ENCODE measurements around the gene MPPED2. TPM values are rescaled to one million over a fixed set of nuclear protein-coding genes. Genes with fewer than 3 reads are reported as not detected.

Gene MPPED2
- polyA plus RNA-seq, 1 donor from 2014 or later, result 0.65 TPM

DNA sequence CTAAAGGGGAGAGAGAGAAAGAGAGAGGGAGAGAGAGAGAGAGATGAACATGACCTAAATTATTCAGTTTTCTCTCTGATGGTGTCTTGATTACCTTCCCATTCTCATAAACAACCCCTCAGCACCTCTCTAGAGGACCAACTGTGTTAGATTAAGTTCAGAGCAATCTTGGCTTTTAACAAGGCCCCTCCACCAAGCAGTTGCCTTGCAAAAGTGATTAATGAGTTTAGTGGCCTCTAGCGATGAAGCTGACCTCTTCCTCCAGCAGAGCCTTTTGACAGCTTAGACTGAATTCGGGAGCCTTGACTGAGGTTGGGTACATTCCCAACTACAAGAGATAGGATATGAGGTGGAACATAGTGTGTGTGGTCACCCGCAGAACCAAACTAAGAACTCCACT is 197.2 kb downstream of the MPPED2 start:
- peak overlapping the region in 1 of 3 donors; percentile 11 for H3K27ac Mint-ChIP-seq

DNA sequence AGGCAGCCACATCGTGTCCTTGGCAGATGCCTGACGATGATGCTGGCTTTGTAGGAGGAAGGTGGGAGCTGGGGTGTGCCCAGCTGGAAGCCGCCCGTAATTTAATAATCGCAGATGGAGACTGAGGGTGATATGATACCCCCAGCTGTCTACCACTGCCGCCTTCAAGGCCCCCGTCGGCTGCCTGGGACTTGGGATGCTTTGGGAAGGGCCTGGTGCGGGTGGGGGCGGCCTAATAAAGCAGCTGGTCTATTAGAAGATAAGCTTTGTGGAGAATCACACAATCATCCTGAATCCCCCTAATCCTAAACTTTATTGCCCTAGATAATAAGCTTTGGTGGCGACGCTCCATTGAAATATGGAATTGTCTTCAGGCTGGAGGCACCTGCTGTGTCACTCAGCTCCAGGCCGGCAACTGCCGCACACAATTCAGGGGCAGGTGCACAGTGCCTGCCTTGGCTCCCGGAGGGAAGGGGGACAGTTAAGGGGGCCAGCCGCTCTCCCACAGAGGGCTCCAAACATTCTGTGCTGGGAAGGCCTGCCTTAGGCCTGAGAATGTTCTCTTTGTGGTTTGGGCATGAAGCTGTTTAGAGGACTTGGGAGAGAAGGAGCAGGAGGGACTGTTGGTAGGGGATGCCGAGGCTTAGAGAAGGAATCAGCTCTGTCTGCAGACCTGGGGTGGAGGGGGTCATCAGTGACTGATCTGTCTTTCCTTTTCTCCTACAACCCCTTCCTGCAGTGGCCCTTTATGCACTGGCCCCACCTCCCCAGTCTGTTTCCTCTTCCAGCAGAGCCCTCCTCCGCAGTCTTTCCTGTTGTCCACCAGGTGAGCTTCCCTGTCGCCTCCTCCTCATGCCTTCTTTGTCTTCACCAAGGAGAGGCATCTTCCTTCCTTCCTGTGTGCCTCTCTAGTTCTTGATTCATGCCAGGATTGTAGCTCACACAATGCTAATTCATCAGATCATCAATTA is 198.0 kb downstream of the MPPED2 start:
- Mint-ChIP-seq H3K27ac (peak overlapping the region in 1 of 3 donors; percentile 11), H3K4me1 (no peaks in the 10 kb centered on the region)

More for the DNA sequence above, 197.2 kb downstream of the MPPED2 start:
- no peaks in the 10 kb centered on the region for H3K36me3 Mint-ChIP-seq
- no peaks in the 10 kb centered on the region for H3K9me3 Mint-ChIP-seq
- no peak overlapping the region for H3K4me3 Mint-ChIP-seq
- peaks cover 2% of the 10 kb centered on the region for H3K27me3 Mint-ChIP-seq
- no peaks in the 10 kb centered on the region for H3K4me1 Mint-ChIP-seq

DNA sequence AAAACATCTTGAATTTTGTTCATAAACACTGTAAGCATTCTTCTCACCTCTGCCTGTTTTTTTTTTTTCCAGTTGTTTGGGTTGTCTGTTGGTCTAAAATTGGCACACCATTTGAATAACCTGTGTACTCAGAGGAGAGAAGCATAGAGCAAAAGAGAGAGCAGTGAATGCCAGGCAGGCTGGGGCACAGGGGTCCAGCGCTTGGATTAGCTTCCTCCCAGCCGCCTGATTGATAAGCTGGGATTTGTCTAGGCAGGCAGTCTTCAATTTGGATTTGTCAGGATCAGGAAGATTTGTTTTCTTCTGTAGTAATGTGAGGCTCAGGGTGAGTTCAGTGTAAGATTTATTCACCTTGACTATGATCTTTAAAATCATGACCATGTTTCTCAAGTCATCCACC is 204.3 kb downstream of the MPPED2 start:
- Mint-ChIP-seq H3K9me3 (no peaks in the 10 kb centered on the region), H3K27me3 (no peaks in the 10 kb centered on the region), H3K4me3 (no peak overlapping the region), H3K36me3 (no peaks in the 10 kb centered on the region), H3K27ac (no peak overlapping the region), H3K4me1 (no peaks in the 10 kb centered on the region)

More for the DNA sequence above, 198.0 kb downstream of the MPPED2 start:
- Mint-ChIP-seq H3K27me3 (peaks cover 2% of the 10 kb centered on the region), H3K4me3 (no peak overlapping the region), H3K9me3 (no peaks in the 10 kb centered on the region), H3K36me3 (no peaks in the 10 kb centered on the region)

DNA sequence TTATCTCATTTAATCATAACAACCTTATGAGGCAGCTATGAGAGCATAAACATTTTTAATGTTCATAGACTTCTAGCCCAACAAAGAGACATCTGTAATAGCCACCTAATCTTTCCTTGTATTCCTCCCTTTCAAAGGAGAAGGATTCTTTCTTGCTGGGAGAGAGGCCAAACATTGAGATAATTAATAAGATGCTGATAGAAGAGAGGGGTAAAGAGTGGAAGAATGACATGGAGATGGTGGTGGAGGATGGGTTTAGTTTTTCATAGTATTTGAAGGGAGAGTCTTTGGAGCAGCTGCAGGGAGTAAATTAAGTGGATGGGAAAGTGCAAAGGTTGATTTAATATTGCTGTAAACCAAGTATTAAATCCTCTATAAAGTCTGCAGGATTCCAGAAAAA is 205.3 kb downstream of the MPPED2 start:
- Mint-ChIP-seq H3K4me3 (no peak overlapping the region), H3K4me1 (no peaks in the 10 kb centered on the region), H3K36me3 (no peaks in the 10 kb centered on the region), H3K9me3 (no peaks in the 10 kb centered on the region), H3K27me3 (no peaks in the 10 kb centered on the region), H3K27ac (no peak overlapping the region)

DNA sequence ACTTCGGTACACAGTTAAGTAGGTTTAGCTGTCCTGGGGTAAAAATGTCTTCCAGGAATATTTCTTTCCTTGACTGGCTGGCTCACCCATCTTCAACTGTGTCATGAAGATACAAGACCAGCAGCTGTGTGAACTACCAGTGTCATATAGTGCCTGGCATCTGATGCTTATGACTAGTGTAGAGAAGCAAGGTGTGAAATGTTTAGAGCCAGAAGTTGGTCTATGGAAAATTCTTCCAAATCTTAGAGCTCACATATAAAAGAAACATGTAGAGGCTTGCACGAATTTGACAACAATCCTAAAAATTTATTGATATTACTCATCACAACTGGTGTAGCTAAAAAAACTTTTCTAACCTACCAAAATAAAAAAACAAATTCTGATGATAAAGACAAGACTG is 208.8 kb downstream of the MPPED2 start:
- H3K9me3 Mint-ChIP-seq, result no peaks in the 10 kb centered on the region
- no peak overlapping the region for H3K27ac Mint-ChIP-seq
- no peak overlapping the region for H3K4me3 Mint-ChIP-seq
- peaks cover 1% of the 10 kb centered on the region for H3K27me3 Mint-ChIP-seq
- H3K4me1 Mint-ChIP-seq, result no peaks in the 10 kb centered on the region
- no peaks in the 10 kb centered on the region for H3K36me3 Mint-ChIP-seq

DNA sequence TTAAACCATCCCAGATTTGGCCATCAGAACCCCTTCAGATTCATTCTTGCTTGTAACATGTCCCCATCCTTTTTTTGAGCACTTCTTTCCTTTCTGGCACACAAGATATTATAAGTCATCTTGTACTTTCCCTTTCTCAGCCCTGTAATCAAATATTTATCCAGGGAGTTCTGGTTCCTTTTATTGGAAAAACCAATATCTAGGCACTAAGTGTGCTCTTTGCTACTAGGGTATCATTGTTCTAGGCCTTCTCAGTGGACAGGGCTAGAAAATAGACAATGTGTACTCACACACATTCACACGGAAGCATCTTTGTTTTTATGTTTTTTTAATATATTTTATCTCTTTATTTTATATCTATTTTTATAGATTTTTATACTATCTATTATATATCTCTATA is 216.0 kb downstream of the MPPED2 start:
- Mint-ChIP-seq H3K27me3 (peaks cover 3% of the 10 kb centered on the region), H3K9me3 (peaks cover 0 to 9% (median 2%) of the 10 kb centered on the region in 3 donors), H3K27ac (no peak overlapping the region), H3K4me3 (no peak overlapping the region), H3K4me1 (peaks cover 0 to 2% (median 0%) of the 10 kb centered on the region in 3 donors), H3K36me3 (no peaks in the 10 kb centered on the region)

DNA sequence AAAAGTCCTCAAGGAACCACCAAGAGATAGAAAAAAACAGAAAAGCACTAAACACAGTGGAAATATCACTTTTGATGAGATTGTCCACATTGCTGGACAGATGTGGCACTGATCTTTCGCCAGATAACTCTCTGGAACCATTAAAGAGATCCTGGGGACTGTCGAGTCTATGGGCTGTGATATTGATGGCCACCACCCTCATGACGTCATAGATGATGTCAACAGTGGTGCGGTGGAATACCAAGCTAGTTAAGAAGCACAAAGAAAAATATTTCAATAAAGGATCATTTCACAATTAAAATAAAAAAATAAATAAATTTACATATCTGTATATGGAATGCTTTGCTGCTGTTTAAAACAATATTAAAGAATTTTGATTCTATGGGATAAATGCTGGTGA is 217.8 kb downstream of the MPPED2 start:
- H3K36me3 Mint-ChIP-seq, result no peaks in the 10 kb centered on the region
- peaks cover 1% of the 10 kb centered on the region for H3K27me3 Mint-ChIP-seq
- peaks cover 0 to 9% (median 2%) of the 10 kb centered on the region in 3 donors for H3K9me3 Mint-ChIP-seq
- no peak overlapping the region for H3K4me3 Mint-ChIP-seq
- peaks cover 0 to 2% (median 0%) of the 10 kb centered on the region in 3 donors for H3K4me1 Mint-ChIP-seq
- H3K27ac Mint-ChIP-seq, result no peak overlapping the region

DNA sequence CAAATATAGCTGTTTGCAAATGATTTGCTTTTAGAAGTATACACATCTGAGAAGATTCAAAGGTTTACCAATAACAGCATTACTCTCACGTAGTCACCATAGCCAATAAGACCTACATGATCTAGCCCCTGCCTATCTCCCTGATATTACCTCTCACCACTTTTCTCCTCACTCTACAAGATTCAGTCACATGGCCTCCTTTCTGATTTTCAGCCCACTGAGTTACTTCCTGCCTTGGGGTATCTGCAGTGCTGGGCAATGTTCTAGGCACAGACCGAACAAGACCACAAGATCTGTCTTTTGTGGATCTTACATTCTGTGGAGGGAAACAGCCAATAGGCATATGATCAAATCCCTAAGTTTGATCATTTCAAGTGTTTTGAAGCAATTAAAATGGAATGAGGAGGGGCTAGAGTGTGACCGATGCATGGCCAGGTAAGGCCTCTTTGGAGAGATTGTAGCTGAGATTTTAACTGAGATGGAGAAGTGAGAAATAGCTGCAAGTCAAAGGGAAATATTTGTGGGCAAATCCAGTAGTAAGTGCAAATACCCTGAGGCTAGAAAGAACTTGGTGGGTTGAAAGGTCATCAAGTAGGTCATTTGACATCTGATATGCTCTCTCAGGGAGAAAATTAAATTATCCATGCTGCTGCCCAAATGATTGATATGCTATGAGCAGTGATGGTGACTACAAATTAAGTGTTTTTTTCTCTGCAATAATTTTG is 220.2 kb downstream of the MPPED2 start:
- no peak overlapping the region for H3K4me3 Mint-ChIP-seq
- peaks cover 0 to 9% (median 0%) of the 10 kb centered on the region in 3 donors for H3K9me3 Mint-ChIP-seq
- H3K27ac Mint-ChIP-seq, result no peak overlapping the region
- H3K4me1 Mint-ChIP-seq, result peaks cover 0 to 2% (median 0%) of the 10 kb centered on the region in 3 donors
- no peaks in the 10 kb centered on the region for H3K36me3 Mint-ChIP-seq
- peaks cover 1% of the 10 kb centered on the region for H3K27me3 Mint-ChIP-seq

DNA sequence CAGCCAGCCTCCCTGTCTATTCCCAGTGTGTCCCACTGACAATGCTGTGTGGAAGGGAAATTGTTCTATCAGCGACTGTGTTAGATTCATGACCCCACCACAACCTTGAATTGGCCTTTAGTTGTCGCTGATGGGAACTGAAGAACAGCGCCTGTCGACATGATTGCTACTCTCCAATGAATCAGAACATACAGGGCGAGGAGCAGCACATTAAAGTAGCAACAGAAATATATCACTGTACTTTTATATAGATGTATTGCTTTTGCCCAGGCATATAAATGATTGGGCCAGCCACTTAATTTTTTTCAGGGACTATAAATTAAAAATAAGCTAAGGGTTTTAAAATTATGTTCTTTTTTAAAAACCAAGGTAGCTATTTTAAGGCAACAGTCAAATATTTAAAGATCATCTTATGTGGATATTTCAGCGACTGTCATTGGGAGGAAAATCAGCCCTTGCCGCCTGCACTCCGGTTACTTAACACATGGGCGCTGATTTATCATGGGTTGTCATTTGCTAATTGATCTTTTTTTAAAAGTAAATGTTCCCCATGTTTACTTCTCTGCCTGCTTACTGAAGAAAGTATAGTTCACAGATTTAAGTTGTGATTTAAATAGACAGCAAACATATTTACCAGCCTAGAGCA is 221.2 kb downstream of the MPPED2 start:
- no peak overlapping the region for H3K4me3 Mint-ChIP-seq
- no peak overlapping the region for H3K27ac Mint-ChIP-seq
- peaks cover 0 to 2% (median 0%) of the 10 kb centered on the region in 3 donors for H3K4me1 Mint-ChIP-seq
- peaks cover 1% of the 10 kb centered on the region for H3K27me3 Mint-ChIP-seq
- peaks cover 0 to 6% (median 0%) of the 10 kb centered on the region in 3 donors for H3K9me3 Mint-ChIP-seq
- H3K36me3 Mint-ChIP-seq, result no peaks in the 10 kb centered on the region

DNA sequence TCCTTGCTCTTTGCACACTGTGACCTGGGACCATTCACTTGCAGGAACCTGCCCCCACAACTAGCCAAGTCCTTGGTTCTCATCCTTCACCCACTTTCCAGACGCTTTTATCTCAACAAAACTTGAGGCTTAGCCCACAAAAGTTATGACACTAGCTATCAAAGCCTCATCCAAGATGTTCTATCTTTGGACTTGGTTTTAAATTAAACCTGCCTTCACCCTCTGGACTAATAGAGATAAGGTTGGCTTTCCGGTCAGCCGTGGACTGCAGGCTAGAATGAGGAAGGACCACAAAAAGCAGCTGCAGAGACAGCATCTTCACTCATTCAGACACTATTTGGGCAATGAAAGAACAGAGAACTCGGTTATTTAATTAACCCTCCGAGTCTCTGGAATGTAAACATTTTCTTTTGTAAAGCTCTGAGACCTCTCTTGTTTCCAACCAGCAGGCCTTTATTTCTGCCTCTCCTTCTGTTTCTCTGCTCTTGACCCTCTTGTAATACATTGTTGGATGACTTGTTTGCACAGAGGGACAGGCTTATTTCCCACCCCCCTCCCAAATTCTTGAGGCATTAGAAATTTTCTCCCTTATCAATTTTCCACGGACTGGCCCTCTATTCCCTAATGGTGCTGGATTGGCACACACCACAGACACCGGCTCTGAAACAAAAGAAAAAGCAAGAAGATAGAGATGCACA is 221.9 kb downstream of the MPPED2 start:
- peaks cover 0 to 2% (median 0%) of the 10 kb centered on the region in 3 donors for H3K9me3 Mint-ChIP-seq
- no peak overlapping the region for H3K27ac Mint-ChIP-seq
- peaks cover 0 to 2% (median 0%) of the 10 kb centered on the region in 3 donors for H3K4me1 Mint-ChIP-seq
- no peaks in the 10 kb centered on the region for H3K36me3 Mint-ChIP-seq
- peaks cover 1% of the 10 kb centered on the region for H3K27me3 Mint-ChIP-seq
- no peak overlapping the region for H3K4me3 Mint-ChIP-seq

DNA sequence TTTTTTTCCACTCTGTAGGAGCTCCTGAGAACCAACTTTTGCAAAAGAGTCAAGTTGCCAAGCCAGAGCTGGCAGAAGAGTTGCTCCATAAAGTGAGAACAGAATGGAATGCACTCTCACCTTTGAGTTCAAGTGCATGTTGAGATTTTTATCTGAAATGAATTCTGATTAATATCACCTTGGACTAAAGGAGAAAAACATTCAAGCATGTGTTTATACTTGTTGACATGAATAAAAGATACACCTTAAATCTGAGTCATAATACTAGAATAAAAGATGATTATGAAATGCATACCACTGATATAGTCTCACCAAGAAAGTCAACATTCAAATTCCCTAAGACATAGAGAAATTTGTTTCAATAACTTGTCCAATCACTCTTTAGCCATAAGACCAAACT is 225.4 kb downstream of the MPPED2 start:
- H3K27ac Mint-ChIP-seq, result no peak overlapping the region
- no peaks in the 10 kb centered on the region for H3K36me3 Mint-ChIP-seq
- H3K4me1 Mint-ChIP-seq, result no peaks in the 10 kb centered on the region
- peaks cover 0 to 3% (median 0%) of the 10 kb centered on the region in 3 donors for H3K9me3 Mint-ChIP-seq
- no peak overlapping the region for H3K4me3 Mint-ChIP-seq
- H3K27me3 Mint-ChIP-seq, result peaks cover 2% of the 10 kb centered on the region

Measured in IgD-negative memory B cell (primary cell).